ENCODE data around the gene MACF1.

Gene MACF1

DNA sequence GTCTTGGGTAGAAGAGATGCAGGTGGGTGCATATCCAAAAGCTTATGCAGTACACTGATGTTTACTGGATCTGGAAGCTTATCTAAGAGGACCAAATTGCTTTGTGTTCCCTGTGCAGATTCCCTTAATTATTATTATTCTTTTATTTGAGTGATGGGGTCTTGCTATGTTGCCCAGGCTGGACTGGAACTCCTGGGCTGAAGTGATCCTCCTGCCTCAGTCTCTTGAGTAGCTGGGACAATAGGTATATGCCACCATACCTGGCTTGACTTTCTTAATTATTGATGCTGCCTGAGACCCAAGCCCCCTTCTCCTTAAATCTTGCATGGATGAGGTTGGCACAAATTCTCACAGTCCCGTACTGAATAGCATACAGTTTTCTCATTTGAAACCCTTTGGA, 83.0 kb downstream of the MACF1 start:
- intact Hi-C loops (cut with DNase I): no loop called here
- no peak for DNase-seq

DNA sequence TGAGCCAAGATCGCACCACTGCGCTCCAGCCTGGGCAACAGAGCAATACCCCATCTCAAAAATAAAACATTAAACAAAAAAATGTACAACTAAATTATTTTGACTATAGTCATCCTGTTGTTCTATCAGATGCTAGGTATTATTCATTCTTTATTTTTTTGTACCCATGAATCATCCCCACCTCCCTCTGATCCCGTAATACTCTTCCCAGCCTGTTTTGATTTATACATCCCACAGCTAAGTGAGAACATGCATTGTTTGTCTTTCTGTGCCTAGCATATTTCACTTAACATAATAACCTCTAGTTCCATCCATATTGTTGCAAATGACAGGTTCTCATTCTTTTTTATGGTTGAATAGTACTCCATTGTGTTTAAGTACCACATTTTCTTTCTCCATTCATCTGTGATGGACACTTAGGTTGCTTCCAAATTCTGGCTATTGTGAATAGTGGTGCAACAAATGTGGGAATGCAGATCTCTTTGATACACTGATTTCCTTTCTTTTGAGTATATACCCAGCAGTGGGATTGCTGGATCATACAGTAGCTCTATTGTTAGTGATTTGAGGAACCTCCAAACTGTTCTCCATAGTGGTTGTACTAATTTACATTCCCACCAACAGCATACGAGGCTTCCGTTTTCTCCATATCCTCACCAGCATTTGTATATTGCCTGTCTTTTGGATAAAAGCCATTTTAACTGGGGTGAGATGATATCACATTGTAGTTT, 84.4 kb downstream of the MACF1 start:
- no peak for DNase-seq
- intact Hi-C loops (cut with DNase I): no loop called here

DNA sequence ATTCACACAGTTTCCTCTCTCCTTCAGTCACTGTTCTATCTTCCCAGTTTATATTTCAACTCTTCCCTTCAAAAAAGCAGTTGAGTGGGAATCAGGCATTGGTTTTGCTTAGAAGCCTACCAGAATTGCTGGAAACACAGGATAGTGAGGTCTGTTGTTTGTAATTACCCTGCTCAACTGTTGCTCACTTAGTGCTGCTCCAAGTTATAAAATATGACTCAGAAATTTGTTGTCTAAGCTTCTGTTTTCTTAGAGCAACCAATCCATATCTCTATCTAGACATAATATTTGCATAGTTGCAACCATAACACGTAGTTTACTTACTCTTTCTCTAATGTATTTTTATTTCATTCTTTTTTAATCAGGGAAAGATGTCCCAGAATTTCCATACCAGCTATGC, 87.9 kb downstream of the MACF1 start:
- no peak for DNase-seq
- intact Hi-C loops (cut with DNase I): no loop called here

DNA sequence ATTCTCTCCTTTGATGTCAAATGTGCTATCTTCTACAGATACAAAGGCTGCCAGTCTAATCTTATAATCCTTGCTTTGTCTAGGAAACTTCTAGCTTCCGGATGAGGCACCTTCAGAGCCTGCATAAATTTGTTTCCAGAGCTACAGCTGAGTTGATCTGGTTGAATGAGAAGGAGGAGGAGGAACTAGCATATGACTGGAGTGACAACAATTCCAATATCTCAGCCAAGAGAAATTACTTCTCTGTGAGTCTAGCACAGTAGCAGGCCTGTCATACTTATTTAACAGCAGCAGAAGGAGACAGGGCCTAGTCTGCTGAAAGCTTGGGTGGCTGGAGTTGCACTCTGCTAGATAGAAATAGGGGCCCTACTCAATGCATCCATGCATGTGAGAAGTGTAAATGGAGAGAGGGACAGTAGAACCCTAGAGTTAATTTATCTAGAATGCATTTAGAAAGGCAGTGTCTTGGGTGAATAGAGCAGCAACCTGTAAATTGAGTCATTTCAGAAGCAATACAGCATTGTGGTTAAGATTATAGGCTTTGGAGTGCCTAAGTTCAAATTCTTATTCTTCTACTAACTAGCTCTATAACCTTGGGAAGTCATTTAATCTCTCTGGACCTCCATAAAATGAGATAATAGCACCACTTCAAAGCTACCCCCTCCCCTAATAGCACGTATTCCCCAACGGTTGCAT, 89.0 kb downstream of the MACF1 start:
- intact Hi-C loops (cut with DNase I): no loop called here
- DNase-seq: no peak

DNA sequence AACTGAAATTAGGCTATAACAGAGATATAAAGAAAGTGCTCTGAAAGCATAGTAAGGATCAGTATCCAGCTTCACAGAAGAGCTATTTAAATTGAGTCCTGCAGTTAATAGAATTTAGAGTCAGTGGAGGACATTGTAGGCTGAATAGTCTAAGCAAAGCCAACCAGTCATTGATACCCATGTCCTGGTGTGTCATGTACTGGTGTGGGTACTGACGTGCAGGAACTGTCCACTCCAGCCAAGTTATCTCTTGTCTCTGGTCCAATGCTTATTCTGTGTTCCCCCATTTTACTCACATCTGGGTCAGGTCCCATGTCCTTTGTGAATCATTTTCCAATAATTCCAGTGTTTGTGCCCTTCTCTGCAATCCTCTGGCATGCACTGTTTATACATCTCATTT, 90.0 kb downstream of the MACF1 start:
- no peak for DNase-seq
- intact Hi-C loops (cut with DNase I): no loop called here

DNA sequence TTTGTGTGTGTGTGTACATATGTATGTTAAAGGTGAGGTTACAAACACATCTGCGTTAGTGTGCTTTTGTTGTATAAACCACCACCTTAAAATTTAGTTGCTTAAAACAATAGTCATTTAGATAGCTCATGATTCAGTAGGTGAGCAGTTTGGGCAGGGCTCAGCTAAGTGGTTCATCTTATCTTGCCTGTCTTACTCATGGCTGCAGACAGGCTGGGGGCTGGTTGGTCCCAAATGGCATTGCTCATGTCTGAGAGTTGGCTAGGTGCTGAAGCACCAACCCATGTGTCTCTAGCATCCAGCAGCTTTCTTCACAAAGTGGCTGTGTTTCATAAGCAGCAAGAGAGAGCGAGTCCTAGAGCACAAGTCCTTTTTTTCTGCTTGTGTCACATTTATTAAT, 91.4 kb downstream of the MACF1 start:
- intact Hi-C loops (cut with DNase I): no loop called here
- no peak for DNase-seq

DNA sequence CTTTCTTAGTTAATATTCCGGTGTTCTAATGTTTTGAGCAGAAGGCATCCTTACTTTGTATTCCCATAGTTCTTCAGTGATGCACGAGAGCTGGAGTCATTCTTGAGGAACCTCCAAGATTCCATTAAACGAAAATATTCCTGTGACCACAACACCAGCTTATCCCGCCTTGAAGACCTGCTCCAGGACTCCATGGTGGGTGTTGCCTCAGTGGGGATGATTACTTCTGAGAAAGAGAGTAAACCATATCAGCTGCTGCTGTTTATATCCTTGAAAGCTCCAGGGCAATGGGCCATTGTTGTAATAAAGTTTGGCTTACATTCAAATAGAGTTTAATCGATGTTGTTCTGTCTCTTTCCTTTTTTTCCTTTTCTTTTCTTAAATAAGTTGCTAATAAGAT, 93.1 kb downstream of the MACF1 start:
- intact Hi-C loops (cut with DNase I): no loop called here
- no peak for DNase-seq

DNA sequence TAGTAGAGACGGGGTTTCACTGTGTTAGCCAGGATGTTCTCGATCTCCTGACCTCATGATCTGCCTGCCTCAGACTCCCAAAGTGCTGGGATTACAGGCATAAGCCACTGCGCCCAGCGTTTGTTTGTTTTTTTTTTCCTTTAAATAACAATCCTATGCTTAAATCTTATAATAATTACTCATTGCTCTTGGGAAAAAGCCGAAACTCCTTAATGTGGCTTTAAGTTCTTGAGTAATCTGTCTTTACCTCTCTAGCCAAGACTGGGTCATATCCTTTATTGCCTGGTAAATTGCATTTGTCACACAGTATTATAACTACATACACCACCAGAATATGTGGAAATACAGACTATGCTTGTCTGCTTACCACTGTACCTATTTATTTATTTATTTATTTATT, 97.1 kb downstream of the MACF1 start:
- DNase-seq: no peak
- intact Hi-C loops (cut with DNase I): no loop called here

DNA sequence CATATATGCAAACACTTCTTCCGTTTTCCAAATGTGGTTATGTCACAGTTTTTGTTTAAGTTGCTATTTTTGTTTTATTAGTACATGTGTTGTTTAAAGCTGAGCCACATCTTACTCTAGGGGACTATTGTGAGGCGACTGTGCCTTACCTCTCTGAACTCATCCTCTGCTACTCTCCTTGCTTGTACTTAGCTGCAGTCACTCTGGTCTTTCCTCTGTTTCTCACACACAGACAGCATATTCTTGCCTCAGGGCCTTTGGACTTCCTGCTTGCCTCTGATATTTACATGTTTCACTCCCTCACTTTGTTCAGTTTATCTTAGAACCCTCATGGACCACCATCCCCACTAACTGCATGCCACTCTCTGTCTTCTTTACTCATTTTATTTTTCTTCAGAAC, 101.1 kb downstream of the MACF1 start:
- intact Hi-C loops (cut with DNase I): no loop called here
- DNase-seq: no peak

DNA sequence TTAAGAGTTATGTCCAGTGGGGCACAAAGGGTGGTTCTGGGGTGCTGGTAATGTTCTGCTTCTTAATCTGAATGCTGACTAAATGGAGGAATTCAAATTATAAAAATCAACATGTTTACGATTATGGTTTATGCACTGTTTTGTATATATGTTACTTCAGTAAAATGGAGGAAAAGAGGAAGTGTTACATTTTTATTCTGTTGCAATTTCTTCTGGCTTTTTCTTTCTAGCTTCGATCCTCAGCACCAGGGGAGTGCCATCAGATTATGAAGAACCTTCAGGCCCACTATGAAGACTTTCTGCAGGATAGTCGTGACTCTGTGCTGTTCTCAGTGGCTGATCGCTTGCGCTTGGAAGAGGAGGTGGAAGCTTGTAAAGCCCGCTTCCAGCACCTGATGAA, 105.5 kb downstream of the MACF1 start:
- intact Hi-C loops (cut with DNase I): no loop called here
- no peak for DNase-seq

DNA sequence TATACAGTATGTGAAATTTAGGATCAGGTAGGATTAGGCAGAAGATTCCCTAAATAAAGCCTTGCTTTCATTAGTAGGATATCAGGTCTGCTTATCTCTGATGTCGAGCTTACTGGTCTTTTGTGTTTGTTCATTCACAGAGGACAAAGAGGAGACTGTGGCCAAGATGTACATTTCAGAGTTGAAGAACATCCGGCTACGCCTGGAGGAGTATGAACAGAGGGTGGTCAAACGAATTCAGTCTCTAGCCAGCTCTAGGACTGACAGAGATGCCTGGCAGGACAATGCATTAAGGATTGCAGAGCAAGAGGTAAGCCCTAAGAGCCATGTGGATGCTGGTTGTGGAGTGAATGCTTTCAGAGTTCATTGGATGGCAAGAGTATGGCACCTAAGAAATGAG, 106.2 kb downstream of the MACF1 start:
- intact Hi-C loops (cut with DNase I): no loop called here
- DNase-seq: no peak

DNA sequence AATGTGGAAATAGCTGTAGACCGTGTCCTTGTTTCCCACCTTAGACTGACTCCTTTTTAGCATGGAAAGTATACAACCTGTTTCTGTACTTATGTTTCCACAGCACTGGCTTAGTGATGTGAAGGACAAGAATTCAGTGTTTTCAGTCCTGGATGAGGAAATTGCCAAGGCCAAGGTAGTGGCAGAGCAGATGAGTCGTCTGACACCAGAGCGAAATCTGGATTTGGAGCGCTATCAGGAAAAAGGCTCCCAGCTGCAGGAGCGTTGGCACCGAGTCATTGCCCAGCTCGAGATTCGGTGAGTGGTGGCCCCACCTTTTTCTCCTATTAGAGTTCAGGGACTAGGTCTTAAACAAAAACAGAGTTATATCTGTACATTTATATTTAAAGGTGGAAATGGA, 112.6 kb downstream of the MACF1 start:
- intact Hi-C loops (cut with DNase I): no loop called here

DNA sequence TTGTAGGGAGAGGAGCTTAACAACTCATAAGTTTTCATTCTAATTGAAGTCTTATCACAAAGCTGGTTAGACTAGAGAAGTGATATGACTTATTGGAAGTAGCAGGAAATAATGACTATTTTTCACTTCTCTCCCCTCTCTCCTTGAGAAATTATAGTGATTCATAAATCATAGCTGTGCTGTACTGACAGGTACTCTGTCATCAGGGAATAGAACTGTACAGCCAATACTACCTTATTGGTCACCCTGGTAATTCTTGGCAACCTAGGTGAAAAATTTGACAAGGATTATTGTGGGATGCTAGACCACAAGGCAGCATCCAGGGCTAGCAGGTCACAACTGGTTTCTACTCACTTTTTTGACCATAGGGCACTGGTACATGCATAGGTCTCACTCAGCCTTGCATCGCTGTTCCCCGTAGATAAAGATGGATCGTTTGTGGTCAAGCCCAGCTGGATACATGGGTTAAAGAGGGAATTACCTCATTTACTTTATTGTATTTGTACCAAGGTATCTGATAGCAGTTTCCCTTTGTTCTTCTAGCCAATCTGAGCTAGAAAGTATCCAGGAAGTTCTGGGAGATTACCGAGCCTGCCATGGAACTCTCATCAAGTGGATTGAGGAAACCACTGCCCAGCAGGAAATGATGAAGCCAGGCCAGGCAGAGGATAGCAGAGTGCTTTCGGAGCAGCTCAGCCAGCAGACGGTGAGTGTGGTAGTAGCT, 113.6 kb downstream of the MACF1 start:
- intact Hi-C loops (cut with DNase I): no loop called here
- no peak for DNase-seq

More for the DNA sequence above, 112.6 kb downstream of the MACF1 start:
- DNase-seq: no peak

DNA sequence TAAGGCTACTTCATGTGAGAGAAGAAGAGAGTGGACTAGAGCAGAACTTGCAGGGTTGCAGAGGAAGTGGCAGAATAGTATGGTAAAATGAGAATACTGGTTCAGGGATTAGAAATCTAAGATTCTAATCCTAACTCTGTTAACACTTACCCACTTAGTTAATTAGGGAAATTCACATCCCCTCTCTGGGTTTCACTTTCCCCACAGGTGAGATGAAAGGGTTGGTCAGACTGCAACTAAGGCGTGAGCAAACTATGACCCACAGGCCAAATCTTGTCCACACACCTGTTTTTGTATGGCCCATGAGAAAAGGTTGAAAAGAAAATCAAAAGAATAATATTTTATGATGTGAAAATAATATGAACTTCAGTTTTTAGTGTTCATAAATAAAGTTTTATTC, 117.5 kb downstream of the MACF1 start:
- no peak for DNase-seq
- intact Hi-C loops (cut with DNase I): no loop called here

DNA sequence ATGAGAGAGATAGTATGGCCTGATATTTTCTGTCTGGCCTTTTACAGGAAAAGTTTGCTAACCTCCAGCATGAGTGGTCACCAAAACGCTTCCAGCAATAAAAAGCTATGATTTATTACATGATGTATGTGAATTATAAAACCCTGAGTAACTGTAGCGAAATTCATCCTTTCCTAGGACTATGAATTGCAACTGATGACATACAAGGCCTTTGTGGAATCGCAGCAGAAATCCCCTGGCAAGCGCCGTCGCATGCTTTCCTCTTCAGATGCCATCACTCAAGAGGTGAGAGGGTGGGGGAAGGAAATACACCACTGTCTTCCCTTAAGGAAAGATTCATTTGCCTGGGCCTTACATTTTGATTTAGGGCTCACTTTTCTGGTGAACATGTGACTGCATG, 117.9 kb downstream of the MACF1 start:
- intact Hi-C loops (cut with DNase I): no loop called here
- no peak for DNase-seq

DNA sequence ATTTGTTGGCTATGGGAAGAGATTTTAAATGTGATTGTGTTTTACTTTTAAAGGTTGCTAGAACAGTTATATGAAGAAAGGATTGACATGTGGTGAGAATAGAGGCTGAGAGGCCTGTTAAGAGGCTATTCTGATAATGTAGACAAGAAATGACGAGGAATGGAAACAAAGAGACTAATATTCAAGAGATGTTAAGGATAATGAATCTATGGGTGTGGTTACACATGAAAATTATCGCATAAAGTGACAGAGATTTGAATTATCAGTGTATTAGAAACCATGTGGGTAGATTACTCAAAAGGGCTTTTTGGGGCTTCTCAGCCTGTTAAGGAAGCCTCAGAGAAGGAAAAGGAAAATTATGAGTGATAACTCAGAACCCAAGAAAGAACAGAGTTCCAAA, 120.4 kb downstream of the MACF1 start:
- intact Hi-C loops (cut with DNase I): no loop called here

DNA sequence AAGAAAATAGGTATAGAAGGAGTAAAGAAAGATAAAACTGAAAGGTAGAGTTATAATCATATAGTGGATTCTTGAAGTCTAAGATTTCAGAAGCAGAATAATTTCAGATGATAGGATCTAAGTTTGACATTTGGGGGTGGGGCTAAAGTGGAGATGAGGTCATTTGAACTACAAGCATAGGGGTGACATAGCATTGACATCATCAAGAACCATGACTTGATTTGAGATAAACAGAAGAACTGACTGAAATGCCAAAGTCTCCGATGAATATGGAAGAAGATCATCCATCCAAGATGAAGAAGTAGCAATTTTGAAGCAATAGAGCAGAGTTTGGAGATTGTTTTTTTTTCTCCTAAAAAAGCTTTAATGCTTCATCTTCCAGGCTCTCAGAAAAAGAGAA, 122.3 kb downstream of the MACF1 start:
- intact Hi-C loops (cut with DNase I): no loop called here
- no peak for DNase-seq

More for the DNA sequence above, 120.4 kb downstream of the MACF1 start:
- DNase-seq: no peak

DNA sequence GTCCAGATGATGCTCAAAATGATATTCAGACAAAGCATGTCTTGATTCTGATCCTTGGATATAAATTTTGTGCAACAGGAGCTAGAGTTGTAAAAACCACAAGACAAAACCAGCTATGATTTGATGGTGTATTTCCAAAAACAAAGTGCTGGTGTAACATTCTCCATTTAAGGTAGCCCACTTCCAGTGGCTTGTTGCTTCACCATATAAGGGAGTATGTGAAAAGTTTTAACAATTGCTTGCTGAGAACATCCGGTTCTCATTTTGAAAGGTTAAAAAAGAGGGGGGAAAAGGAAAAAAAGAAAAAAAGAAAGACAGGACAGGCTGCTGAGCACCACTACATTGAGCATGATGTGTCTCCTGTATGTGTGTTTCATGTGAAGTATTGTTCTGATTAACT, 123.6 kb downstream of the MACF1 start:
- intact Hi-C loops (cut with DNase I): no loop called here
- DNase-seq: no peak

DNA sequence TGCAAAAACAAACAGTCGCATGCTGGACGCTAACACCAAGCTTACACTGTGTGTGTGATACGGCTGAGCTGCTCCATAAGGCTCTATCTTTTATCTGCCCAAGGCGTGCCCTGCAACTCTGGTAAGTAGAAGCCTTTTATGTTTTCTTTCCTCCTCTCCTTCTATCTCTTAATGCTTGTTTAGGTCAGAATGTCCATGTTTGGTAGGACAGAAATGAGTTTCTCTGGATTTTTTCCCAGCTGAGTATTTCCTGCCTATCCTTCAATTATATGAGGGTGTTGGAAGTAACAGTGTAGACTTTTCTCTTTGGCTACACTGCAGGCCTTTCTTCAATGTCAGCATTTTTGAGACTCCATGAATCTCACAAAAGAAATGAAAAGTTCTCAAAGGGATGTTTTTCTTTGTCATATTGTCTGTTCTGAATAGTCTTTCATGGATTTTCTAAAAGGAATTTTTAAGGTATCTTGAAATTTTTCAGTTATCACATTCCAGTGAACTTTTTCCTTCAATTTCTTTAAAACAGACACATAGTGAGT, 124.2 kb downstream of the MACF1 start:
- intact Hi-C loops (cut with DNase I): no loop called here
- no peak for DNase-seq

DNA sequence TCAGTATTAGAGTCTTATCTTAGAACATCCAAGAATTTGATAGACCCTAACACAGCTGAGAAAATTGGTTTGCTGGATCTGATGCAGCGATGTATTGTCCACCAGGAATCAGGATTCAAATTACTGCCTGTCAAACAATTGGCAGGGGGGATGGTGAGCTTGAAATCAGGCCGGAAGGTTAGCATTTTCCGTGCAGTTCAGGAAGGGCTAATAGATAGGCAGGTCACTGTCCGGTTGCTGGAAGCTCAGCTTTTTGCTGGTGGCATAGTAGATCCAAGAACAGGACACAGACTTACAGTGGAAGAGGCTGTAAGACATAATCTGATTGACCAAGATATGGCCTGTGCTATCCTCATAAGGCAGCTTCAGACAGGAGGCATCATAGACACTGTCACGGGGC, 127.2 kb downstream of the MACF1 start:
- no peak for DNase-seq
- intact Hi-C loops (cut with DNase I): no loop called here

DNA sequence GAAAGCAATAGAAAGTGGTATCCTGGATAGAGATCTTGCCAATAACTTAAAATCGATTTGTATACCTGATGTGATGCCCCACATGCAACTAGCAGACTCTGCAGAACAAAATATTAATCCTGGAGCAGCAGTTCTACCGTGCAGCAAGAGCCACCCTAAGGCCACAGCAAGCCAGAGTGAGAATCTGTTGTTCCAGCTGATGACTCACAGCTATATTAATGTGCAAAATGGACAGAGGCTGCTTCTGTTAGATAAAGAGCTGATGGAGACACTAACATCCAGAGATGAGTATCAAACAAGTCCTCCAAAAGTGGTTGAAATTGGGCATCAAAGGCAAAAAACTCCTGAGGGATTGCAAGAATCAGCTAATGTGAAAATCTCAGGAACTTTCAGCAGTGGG, 127.8 kb downstream of the MACF1 start:
- DNase-seq: no peak
- intact Hi-C loops (cut with DNase I): no loop called here

DNA sequence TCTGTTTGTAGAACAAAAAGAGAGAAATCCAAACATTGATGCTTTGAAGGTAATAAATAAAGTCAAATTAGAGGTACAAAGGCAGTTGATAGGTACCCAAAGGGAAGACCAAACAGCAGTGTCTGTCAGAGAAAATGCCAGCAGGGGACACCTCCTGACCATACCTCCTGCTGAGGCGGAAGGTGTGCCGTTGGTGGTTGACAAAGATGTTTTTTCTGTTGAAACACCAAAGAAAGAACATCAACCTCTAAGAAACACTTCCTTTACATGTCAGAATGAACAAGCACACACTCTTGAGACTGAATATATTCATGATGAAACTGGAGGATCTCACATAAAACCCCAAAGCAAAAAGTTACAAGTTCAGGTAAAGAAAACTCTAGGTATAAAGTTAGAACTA, 128.3 kb downstream of the MACF1 start:
- intact Hi-C loops (cut with DNase I): no loop called here
- DNase-seq: no peak
